Ishikawa (cell line): ENCODE results near the gene CALCB.

Experiments
- CEBPB ChIP-seq: IDR thresholded peaks from 2 replicates; pipeline ENCODE4 v1.6.1; 2012
- CREB1 ChIP-seq: IDR thresholded peaks from 2 replicates; pipeline ENCODE4 v1.6.1; 2012; ENCODE audit warnings: low read depth
- EGR1 ChIP-seq: IDR thresholded peaks from 2 replicates; pipeline ENCODE4 v1.6.1; 2012
- EP300 ChIP-seq: IDR thresholded peaks from 2 replicates; pipeline ENCODE4 v1.6.1; 2012; ENCODE audit warnings: borderline replicate concordance
- FOXM1 ChIP-seq: IDR thresholded peaks from 2 replicates; pipeline ENCODE4 v1.6.1; 2012; ENCODE audit warnings: low read depth, borderline replicate concordance
- MAX ChIP-seq: IDR thresholded peaks from 2 replicates; pipeline ENCODE4 v1.6.1; 2012
- NFIC ChIP-seq: IDR thresholded peaks from 2 replicates; pipeline ENCODE4 v1.6.1; 2012
- RAD21 ChIP-seq: IDR thresholded peaks from 2 replicates; pipeline ENCODE4 v1.6.1; 2012; ENCODE audit warnings: low read depth
- TAF1 ChIP-seq: IDR thresholded peaks from 2 replicates; pipeline ENCODE4 v1.6.1; 2012; ENCODE audit warnings: low read depth, mild to moderate bottlenecking
- TCF12 ChIP-seq: IDR thresholded peaks from 2 replicates; pipeline ENCODE4 v1.6.1; 2012; ENCODE audit warnings: low read depth
- TEAD4 ChIP-seq: IDR thresholded peaks from 2 replicates; pipeline ENCODE4 v1.6.1; 2012
- YY1 ChIP-seq: IDR thresholded peaks from 2 replicates; pipeline ENCODE4 v1.6.1; 2012; ENCODE audit warnings: low read depth
- ZBTB7A ChIP-seq: IDR thresholded peaks from 2 replicates; pipeline ENCODE4 v1.6.1; 2012; ENCODE audit warnings: low read depth
- TF ChIP-seq, protein P1 (sequence below): IDR thresholded peaks from 2 replicates; pipeline ENCODE4 v1.6.1; 2012; ENCODE audit warnings: low read depth, mild to moderate bottlenecking

GRCh38 chr11:15118431-15118830 lies 45.0 kb downstream of the CALCB start:
- TF ChIP-seq RAD21: no peak
- TF ChIP-seq, protein P1, sequence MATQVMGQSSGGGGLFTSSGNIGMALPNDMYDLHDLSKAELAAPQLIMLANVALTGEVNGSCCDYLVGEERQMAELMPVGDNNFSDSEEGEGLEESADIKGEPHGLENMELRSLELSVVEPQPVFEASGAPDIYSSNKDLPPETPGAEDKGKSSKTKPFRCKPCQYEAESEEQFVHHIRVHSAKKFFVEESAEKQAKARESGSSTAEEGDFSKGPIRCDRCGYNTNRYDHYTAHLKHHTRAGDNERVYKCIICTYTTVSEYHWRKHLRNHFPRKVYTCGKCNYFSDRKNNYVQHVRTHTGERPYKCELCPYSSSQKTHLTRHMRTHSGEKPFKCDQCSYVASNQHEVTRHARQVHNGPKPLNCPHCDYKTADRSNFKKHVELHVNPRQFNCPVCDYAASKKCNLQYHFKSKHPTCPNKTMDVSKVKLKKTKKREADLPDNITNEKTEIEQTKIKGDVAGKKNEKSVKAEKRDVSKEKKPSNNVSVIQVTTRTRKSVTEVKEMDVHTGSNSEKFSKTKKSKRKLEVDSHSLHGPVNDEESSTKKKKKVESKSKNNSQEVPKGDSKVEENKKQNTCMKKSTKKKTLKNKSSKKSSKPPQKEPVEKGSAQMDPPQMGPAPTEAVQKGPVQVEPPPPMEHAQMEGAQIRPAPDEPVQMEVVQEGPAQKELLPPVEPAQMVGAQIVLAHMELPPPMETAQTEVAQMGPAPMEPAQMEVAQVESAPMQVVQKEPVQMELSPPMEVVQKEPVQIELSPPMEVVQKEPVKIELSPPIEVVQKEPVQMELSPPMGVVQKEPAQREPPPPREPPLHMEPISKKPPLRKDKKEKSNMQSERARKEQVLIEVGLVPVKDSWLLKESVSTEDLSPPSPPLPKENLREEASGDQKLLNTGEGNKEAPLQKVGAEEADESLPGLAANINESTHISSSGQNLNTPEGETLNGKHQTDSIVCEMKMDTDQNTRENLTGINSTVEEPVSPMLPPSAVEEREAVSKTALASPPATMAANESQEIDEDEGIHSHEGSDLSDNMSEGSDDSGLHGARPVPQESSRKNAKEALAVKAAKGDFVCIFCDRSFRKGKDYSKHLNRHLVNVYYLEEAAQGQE: no peak
- TF ChIP-seq TAF1: no peak
- TF ChIP-seq ZBTB7A: no peak
- TF ChIP-seq YY1: no peak
- no peak for TF ChIP-seq NFIC
- TF ChIP-seq MAX: no peak
- TF ChIP-seq EP300: no peak
- TF ChIP-seq CREB1: no peak
- TF ChIP-seq EGR1: no peak
- no peak for TF ChIP-seq TCF12
- no peak for TF ChIP-seq FOXM1
- TF ChIP-seq CEBPB: no peak
- TF ChIP-seq TEAD4: no peak
